Tibial nerve (tissue), 4 donors: Measurements from ENCODE around the gene NOL4L.

Experiments
- CTCF ChIP-seq, 5 experiments: fragments of 200-600 bp in 3 of 5; fragments of 450-650 bp in 2 of 5; sonication (generic) in 3 of 5; IDR thresholded peaks; one replicate each; pipeline ENCODE4 v1.5.1; 2016 to 2019; ENCODE audit warnings: antibody characterized with exemption in 5 of 5, mild to moderate bottlenecking in 3 of 5, moderate library complexity in 2 of 5
- EP300 ChIP-seq, 2 donors: sonication (generic); formaldehyde crosslinking; IDR thresholded peaks; one replicate each; pipeline ENCODE4 v1.6.1; 2017; ENCODE audit warnings: antibody characterized with exemption in 2 of 2, mild to moderate bottlenecking in 1 of 2
- POLR2A ChIP-seq, 2 donors: fragments of 450-650 bp; IDR thresholded peaks; one replicate each; pipeline ENCODE4 v1.6.1; 2017; ENCODE audit warnings: antibody characterized with exemption in 2 of 2, mild to moderate bottlenecking in 2 of 2, moderate library complexity in 2 of 2

DNA sequence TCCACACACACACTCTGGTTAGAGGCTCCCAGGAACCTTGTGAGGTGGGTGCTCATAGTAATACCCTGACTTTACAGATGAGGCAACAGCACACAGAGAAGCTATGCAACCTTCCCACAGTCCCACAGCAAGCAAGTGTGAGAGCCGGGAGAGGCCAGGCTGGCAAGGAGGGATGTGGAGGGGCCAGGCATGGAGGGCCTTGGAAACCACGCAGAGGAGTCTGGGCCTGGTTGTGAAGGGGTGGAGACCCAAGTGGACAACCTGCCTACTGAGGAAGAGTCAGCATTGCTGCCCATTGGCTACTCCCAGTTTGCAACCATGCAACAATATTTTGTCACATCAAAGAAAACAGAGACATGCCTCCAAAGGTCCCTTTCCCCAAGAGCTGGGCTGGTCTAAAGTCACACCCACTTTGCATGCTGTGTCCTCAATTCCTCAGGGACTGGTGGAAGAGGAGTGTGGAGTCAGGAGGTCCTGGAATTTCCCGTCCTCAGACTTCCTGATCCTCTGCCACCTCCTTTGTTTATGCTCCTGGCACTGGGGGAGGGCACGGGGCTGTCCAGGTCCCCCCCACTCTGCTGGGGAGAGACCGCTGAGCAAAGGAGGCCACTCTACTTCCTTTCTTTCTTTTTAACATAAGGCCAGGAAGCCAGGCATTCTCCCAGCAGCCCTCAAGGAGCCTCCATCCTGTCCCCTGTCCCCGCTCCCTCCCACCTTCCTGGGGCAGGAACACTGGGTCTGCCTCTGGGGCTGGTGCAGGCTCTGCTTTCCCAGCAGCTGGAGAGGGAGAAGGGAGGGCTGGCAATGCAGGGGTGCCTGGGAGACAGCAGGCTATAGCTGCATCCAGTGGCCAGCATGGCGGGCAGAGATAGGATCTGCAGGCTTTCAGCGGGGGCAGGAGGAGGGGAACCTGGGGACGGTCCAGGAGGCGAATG lies 68.3 kb downstream of the NOL4L start:
- TF ChIP-seq CTCF (IDR thresholded peaks at IDR 0.05) (no peak), POLR2A (IDR thresholded peaks at IDR 0.05) (no peak), EP300 (IDR thresholded peaks at IDR 0.05) (no peak)
